Non-pigmented ciliary epithelial cell (primary cell): Measurements from ENCODE around the gene AHNAK2.
"Not testable (repeated sequence)": the region's sequence is repeated elsewhere in the genome, so short reads cannot be mapped to it uniquely, and the experiment has no call there.

Experiments used
- DNase-seq: peaks from one replicate; pipeline ENCODE4 v3.0.0-alpha.2; 2010; ENCODE audit warnings: low read depth

Gene AHNAK2

DNA sequence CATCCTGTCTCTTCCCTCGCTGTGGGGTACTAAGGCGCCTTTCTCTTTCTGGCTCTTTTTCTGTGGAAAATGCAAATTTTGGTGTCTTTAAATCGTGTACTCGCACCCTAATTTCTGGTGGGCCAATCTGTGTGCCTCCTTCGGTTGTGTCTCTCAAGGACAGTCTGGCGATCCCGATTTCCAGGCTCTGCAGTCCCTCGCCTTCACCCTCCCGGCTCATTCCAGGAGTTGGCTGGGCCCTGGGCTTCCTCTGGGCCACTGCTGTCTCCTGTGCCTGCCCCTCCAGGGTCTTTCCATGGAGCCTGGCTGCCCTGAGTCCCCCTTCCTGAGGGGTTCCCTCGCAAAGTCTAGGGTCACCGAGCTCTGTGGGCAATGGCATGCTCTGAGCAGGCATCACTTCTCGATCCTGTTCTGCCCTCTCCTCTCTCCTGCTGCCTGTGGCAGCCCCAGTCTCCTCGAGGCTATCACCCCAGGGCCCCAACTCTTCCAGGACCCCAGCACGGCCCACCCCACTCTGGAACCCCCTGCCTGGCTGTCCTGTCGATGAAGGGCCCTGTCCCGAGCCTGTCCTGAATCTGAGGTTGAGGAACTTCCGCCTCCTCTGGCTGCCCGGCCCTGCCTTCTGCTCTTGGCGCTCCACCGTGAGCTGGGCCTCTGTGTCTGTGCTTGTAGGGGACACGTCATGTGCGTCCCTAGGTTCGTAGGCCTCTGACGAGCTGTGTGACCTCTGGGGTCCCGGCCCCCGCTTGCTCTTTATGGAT lies 24.1 kb downstream of the AHNAK2 start:
- no peak for DNase-seq

DNA sequence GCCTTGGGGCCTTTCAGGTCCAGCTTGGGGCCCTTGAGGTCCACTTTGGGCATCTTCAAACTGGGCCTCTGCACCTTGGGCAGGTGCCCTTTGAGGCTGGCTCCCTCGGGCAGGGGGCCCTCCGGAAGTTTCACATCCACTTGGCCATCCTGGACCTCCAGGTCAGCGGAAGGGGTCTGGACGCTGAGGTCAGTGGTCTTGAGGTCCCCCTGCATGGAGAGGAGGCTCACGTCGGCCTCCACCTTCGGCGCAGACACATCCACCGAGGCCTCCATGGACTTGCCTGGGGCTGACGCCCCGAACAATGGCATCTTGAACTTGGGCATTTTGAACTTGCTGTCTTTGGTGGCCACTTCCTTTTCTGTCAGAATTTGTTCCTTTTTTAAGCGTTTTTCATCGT lies 25.1 kb downstream of the AHNAK2 start:
- DNase-seq = no peak

- DNase-seq = not testable (repeated sequence)
These were observed 26.1 kb downstream of the AHNAK2 start for GRCh38 chr14:104951863-104952657.

- DNase-seq = not testable (repeated sequence)
These were observed 27.5 kb downstream of the AHNAK2 start for GRCh38 chr14:104950701-104951100.

- no peak for DNase-seq
These were observed 28.2 kb downstream of the AHNAK2 start for GRCh38 chr14:104950021-104950420.

GRCh38 chr14:104949406-104949955 lies 28.7 kb downstream of the AHNAK2 start:
- not testable (repeated sequence) for DNase-seq

DNA sequence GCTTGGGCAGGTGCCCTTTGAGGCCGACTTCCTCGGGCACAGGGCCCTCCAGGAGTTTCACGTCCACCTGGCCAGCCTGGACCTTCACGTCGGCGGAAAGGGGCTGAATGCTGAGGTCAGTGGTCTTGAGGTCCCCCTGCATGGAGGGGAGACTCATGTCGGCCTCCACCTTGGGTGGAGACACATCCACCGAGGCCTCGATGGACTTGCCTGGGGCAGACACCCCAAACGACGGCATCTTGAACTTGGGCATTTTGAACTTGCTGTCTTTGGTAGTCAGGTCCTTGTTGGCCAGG lies 29.5 kb downstream of the AHNAK2 start:
- DNase-seq = no peak

DNA sequence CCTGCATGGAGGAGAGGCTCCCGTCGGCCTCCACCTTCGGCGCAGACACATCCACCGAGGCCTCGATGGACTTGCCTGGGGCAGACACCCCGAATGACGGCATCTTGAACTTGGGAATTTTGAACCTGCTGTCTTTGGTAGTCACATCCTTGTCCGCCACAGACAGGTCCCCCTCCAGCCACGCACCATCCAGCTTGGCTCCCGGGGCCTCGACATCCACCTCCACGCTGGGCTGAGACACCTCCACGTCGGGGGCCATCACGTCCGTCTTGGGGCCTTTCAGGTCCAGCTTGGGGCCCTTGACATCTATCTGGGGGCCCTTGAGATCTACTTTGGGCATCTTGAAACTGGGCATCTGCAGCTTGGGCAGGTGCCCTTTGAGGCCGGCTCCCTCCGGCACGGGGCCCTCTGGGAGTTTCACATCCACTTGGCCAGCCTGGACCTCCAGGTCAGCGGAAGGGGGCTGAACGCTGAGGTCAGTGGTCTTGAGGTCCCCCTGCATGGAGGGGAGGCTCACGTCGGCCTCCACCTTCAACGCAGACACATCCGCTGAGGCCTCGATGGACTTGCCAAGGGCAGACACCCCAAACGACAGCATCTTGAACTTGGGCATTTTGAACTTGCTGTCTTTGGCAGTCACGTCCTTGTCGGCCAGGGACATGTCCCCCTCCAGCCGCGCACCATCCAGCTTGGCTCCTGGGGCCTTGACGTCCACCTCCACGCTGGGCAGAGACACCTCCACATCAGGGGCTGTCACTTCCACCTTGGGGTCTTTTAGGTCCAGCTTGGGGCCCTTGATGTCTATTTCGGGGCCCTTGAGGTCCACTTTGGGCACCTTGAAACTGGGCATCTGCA lies 30.1 kb downstream of the AHNAK2 start:
- DNase-seq = not testable (repeated sequence)

GRCh38 chr14:104947201-104947600 lies 31.0 kb downstream of the AHNAK2 start:
- DNase-seq = not testable (repeated sequence)

DNA sequence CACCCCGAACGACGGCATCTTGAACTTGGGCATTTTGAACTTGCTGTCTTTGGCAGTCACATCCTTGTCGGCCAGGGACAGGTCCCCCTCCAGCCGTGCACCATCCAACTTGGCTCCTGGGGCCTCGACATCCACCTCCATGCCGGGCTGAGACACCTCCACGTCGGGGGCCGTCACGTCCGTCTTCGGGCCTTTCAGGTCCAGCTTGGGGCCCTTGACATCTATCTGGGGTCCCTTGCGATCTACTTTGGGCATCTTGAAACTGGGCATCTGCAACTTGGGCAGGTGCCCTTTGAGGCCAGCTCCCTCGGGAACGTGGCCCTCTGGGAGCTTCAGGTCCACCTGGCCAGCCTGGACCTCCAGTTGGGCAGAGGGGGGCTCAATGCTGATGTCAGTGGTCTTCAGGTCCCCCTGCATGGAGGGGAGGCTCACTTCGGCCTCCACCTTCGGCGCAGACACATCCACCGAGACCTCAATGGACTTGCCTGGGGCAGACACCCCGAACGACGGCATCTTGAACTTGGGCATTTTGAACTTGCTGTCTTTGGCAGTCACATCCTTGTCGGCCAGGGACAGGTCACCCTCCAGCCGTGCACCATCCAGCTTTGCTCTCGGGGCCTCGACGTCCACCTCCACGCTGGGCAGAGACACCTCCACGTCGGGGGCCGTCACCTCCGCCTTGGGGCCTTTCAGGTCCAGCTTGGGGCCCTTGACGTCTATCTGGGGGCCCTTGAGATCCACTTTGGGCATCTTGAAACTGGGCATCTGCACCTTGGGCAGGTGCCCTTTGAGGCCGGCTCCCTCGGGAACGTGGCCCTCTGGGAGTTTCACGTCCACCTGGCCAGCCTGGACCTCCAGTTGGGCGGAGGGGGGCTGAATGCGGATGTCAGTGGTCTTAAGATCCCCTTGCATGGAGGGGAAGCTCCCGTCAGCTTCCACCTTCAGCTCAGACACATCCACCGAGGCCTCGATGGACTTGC lies 31.9 kb downstream of the AHNAK2 start:
- DNase-seq = not testable (repeated sequence)

DNA sequence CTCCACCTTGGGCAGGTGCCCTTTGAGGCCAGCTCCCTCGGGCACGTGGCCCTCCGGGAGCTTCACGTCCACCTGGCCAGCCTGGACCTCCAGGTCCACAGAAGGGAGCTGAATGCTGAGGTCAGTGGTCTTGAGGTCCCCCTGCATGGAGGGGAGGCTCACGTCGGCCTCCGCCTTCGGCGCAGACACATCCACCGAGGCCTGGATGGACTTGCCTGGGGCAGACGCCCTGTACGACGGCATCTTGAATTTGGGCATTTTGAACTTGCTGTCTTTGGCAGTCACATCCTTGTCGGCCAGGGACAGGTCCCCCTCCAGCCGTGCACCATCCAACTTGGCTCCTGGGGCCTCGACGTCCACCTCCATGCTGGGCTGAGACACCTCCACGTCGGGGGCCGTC lies 32.9 kb downstream of the AHNAK2 start:
- DNase-seq = not testable (repeated sequence)

DNA sequence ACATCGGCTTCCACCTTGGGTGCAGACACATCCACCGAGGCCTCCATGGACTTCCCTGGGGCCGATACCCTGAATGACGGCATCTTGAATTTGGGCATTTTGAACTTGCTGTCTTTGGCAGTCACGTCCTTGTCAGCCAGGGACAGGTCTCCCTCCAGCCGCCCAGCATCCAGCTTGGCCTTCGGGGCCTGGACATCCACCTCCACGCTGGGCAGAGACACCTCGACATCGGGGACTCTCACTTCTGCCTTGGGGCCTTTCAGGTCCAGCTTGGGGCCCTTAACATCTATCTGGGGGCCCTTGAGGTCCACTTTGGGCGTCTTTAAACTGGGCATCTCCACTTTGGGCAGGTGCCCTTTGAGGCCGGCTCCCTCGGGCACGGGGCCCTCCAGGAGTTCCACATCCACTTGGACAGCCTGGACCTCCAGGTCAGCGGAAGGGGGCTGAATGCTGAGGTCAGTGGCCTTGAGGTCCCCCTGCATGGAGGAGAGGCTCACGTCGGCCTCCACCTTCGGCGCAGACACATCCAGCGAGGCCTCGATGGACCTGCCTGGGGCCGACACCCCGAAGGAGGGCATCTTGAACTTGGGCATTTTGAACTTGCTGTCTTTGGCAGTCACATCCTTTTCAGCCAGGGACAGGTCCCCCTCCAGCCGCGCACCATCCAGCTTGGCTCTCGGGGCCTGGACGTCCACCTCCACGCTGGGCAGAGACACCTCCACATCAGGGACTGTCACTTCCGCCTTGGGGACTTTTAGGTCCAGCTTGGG lies 33.6 kb downstream of the AHNAK2 start:
- not testable (repeated sequence) for DNase-seq

DNA sequence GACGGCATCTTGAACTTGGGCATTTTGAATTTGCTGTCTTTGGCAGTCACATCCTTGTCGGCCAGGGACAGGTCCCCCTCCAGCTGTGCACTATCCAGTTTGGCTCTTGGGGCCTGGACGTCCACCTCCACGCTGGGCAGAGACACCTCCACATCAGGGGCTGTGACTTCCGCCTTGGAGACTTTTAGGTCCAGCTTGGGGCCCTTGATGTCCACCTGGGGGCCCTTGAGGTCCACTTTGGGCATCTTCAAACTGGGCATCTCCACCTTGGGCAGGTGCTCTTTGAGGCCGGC lies 34.2 kb downstream of the AHNAK2 start:
- not testable (repeated sequence) for DNase-seq

DNA sequence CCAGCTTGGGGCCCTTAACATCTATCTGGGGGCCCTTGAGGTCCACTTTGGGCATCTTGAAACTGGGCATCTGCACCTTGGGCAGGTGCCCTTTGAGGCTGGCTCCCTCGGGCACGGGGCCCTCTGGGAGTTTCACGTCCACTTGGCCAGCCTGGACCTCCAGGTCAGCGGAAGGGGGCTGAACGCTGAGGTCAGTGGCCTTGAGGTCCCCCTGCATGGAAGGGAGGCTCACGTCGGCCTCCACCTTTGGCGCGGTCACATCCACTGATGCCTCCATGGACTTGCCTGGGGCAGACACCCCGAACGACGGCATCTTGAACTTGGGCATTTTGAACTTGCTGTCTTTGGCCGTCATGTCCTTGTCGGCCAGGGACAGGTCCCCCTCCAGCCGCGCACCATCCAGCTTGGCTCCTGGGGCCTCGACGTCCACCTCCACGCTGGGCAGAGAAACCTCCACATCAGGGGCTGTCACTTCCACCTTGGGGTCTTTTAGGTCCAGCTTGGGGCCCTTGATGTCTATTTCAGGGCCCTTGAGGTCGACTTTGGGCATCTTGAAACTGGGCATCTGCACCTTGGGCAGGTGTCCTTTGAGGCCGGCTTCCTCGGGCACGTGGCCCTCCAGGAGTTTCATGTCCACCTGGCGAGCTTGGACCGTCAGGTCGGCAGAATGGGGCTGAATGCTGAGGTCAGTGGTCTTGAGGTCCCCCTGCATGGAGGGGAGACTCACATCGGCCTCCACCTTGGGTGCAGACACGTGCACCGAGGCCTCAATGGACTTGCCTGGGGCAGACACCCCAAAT lies 34.8 kb downstream of the AHNAK2 start:
- DNase-seq = not testable (repeated sequence)

DNA sequence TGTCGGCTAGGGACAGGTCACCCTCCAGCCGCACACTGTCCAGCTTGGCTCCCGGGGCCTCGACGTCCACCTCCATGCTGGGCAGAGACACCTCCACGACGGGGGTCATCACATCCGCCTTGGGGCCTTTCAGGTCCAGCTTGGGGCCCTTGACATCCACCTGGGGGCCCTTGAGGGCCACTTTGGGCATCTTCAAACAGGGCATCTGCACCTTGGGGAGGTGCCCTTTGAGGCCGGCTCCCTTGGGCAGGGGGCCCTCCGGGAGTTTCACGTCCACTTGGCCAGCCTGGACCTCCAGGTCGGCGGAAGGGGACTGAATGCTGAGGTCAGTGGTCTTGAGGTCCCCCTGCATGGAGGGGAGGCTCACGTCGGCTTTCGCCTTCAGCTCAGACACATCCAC lies 35.6 kb downstream of the AHNAK2 start:
- DNase-seq = no peak

- DNase-seq = no peak
These were observed 36.4 kb downstream of the AHNAK2 start for GRCh38 chr14:104941508-104942365.

GRCh38 chr14:104940526-104941150 lies 37.5 kb downstream of the AHNAK2 start:
- DNase-seq = no peak
